ENCODE data around the gene PDE8A.

GRCh38 chr15:85045615-85046014 lies 64.0 kb downstream of the PDE8A start:
- no peak for TF ChIP-seq ESRRA (IDR thresholded peaks at IDR 0.05; ENCODE audit: low read length)
- TF ChIP-seq POLR2A (IDR thresholded peaks at IDR 0.05; ENCODE audit: low read depth, low read length): no peak
- no peak for TF ChIP-seq ZNF274 (IDR thresholded peaks at IDR 0.05; ENCODE audit: insufficient read depth, insufficient read length)
- no peak for TF ChIP-seq CTCF (IDR thresholded peaks at IDR 0.05 in 2 of 3, conservative IDR thresholded peaks at IDR 0.05 in 1 of 3; ENCODE audit: control insufficient read depth in 2 of 3, extremely low read depth in 1 of 3, insufficient read depth in 1 of 3, low read depth in 3 of 3, low read length in 3 of 3)
- no peak for TF ChIP-seq MYC (IDR thresholded peaks at IDR 0.05; ENCODE audit: insufficient read depth, insufficient read length, insufficient replicate concordance, low read length, severe bottlenecking)
- TF ChIP-seq SREBF2 (IDR thresholded peaks at IDR 0.05; ENCODE audit: low read length): no peak
- no peak for TF ChIP-seq KDM1A (IDR thresholded peaks at IDR 0.05; ENCODE audit: borderline replicate concordance)
- TF ChIP-seq ZNF622 (IDR thresholded peaks at IDR 0.05): no peak
- no peak for TF ChIP-seq IKZF1 (conservative IDR thresholded peaks at IDR 0.05)
- TF ChIP-seq BHLHE40 (IDR thresholded peaks at IDR 0.05; ENCODE audit: borderline replicate concordance in 1 of 2, low read depth in 2 of 2, low read length in 1 of 2): no peak
- TF ChIP-seq MTA3 (IDR thresholded peaks at IDR 0.05; ENCODE audit: borderline replicate concordance, low read length): no peak
- no peak for TF ChIP-seq STAT3 (IDR thresholded peaks at IDR 0.05; ENCODE audit: low read depth, low read length)
